ENCODE measurements around the gene BAK1.

The BAK1 gene

GRCh38 chr6:33610779-33611732, 31.0 kb upstream of the BAK1 start:
- TF ChIP-seq EGR1 (IDR thresholded peaks at IDR 0.05): no peak
- no peak for TF ChIP-seq NFIC (IDR thresholded peaks at IDR 0.05)
- TF ChIP-seq MAX (IDR thresholded peaks at IDR 0.05): no peak
- no peak for TF ChIP-seq YY1 (IDR thresholded peaks at IDR 0.05; ENCODE audit: low read depth)
- no peak for TF ChIP-seq ZBTB7A (IDR thresholded peaks at IDR 0.05; ENCODE audit: low read depth)
- no peak for TF ChIP-seq TAF1 (IDR thresholded peaks at IDR 0.05; ENCODE audit: low read depth)
- no peak for TF ChIP-seq EP300 (IDR thresholded peaks at IDR 0.05; ENCODE audit: borderline replicate concordance)
- no peak for TF ChIP-seq TCF12 (IDR thresholded peaks at IDR 0.05; ENCODE audit: low read depth)
- TF ChIP-seq CREB1 (IDR thresholded peaks at IDR 0.05; ENCODE audit: low read depth): no peak
- TF ChIP-seq FOXM1 (IDR thresholded peaks at IDR 0.05; ENCODE audit: borderline replicate concordance, low read depth): no peak
- no peak for TF ChIP-seq REST (IDR thresholded peaks at IDR 0.05; ENCODE audit: low read depth)
- TF ChIP-seq USF1 (IDR thresholded peaks at IDR 0.05): no peak
- TF ChIP-seq TEAD4 (IDR thresholded peaks at IDR 0.05): no peak

- no peak for TF ChIP-seq MAX (IDR thresholded peaks at IDR 0.05)
Measured at GRCh38 chr6:33610067-33610466, 30.0 kb upstream of the BAK1 start.

- TF ChIP-seq YY1 (IDR thresholded peaks at IDR 0.05; ENCODE audit: low read depth) (no peak), TAF1 (IDR thresholded peaks at IDR 0.05; ENCODE audit: low read depth) (no peak), REST (IDR thresholded peaks at IDR 0.05; ENCODE audit: low read depth) (no peak), CREB1 (IDR thresholded peaks at IDR 0.05; ENCODE audit: low read depth) (no peak), CEBPB (IDR thresholded peaks at IDR 0.05) (no peak), ZBTB7A (IDR thresholded peaks at IDR 0.05; ENCODE audit: low read depth) (no peak), USF1 (IDR thresholded peaks at IDR 0.05) (no peak), TCF12 (IDR thresholded peaks at IDR 0.05; ENCODE audit: low read depth) (no peak), NFIC (IDR thresholded peaks at IDR 0.05) (no peak), MAX (IDR thresholded peaks at IDR 0.05) (no peak), FOXM1 (IDR thresholded peaks at IDR 0.05; ENCODE audit: borderline replicate concordance, low read depth) (no peak), RAD21 (IDR thresholded peaks at IDR 0.05; ENCODE audit: low read depth) (no peak), TEAD4 (IDR thresholded peaks at IDR 0.05) (no peak), EP300 (IDR thresholded peaks at IDR 0.05; ENCODE audit: borderline replicate concordance) (no peak), EGR1 (IDR thresholded peaks at IDR 0.05) (no peak)
Measured at GRCh38 chr6:33609528-33609927, 29.5 kb upstream of the BAK1 start.

GRCh38 chr6:33609019-33609418, 28.9 kb upstream of the BAK1 start:
- TF ChIP-seq TCF12 (IDR thresholded peaks at IDR 0.05; ENCODE audit: low read depth): no peak
- TF ChIP-seq EP300 (IDR thresholded peaks at IDR 0.05; ENCODE audit: borderline replicate concordance): no peak
- TF ChIP-seq TEAD4 (IDR thresholded peaks at IDR 0.05): no peak
- TF ChIP-seq FOXM1 (IDR thresholded peaks at IDR 0.05; ENCODE audit: borderline replicate concordance, low read depth): no peak
- TF ChIP-seq MAX (IDR thresholded peaks at IDR 0.05): no peak
- no peak for TF ChIP-seq CREB1 (IDR thresholded peaks at IDR 0.05; ENCODE audit: low read depth)
- TF ChIP-seq USF1 (IDR thresholded peaks at IDR 0.05): no peak
- no peak for TF ChIP-seq RAD21 (IDR thresholded peaks at IDR 0.05; ENCODE audit: low read depth)
- no peak for TF ChIP-seq CEBPB (IDR thresholded peaks at IDR 0.05)
- no peak for TF ChIP-seq YY1 (IDR thresholded peaks at IDR 0.05; ENCODE audit: low read depth)
- no peak for TF ChIP-seq NFIC (IDR thresholded peaks at IDR 0.05)
- no peak for TF ChIP-seq TAF1 (IDR thresholded peaks at IDR 0.05; ENCODE audit: low read depth)
- no peak for TF ChIP-seq ZBTB7A (IDR thresholded peaks at IDR 0.05; ENCODE audit: low read depth)
- no peak for TF ChIP-seq EGR1 (IDR thresholded peaks at IDR 0.05)
- TF ChIP-seq REST (IDR thresholded peaks at IDR 0.05; ENCODE audit: low read depth): no peak

Measured in Ishikawa (cell line).